ENCODE measurements around the gene SKIL.
A peak's percentile ranks its signal among the peaks of the same experiment; 100 is the strongest.
"Not testable (repeated sequence)": the region's sequence is repeated elsewhere in the genome, so short reads cannot be mapped to it uniquely, and the experiment has no call there.

The SKIL gene

GRCh38 chr3:170357176-170358041 is at the start of gene SKIL:
Gene SKIL (plus strand): TSS chr3:170357715. CDS start chr3:170360332, 2,617 bp downstream.
- peak; percentile 98 for DNase-seq

GRCh38 chr3:170309046-170309445 is 48.5 kb upstream of the SKIL start:
- DNase-seq = peak; percentile 54

GRCh38 chr3:170317954-170318353 is 39.6 kb upstream of the SKIL start:
- DNase-seq = no peak

- DNase-seq = no peak
Observed at GRCh38 chr3:170320461-170321121, 36.9 kb upstream of the SKIL start.

GRCh38 chr3:170321321-170322034 is 36.0 kb upstream of the SKIL start:
- peak; percentile 24 for DNase-seq

- no peak for DNase-seq
Observed at GRCh38 chr3:170322566-170323269, 34.8 kb upstream of the SKIL start.

GRCh38 chr3:170323331-170323730 is 34.2 kb upstream of the SKIL start:
- peak; percentile 33 for DNase-seq

- no peak for DNase-seq
Observed at GRCh38 chr3:170324962-170325361, 32.6 kb upstream of the SKIL start.

GRCh38 chr3:170327040-170327808 is 30.3 kb upstream of the SKIL start:
- DNase-seq = no peak

- DNase-seq = not testable (repeated sequence)
Observed at GRCh38 chr3:170327868-170328548, 29.5 kb upstream of the SKIL start.

GRCh38 chr3:170330366-170330765 is 27.1 kb upstream of the SKIL start:
- DNase-seq = peak; percentile 50

GRCh38 chr3:170331143-170331542 is 26.4 kb upstream of the SKIL start:
- DNase-seq = no peak

GRCh38 chr3:170337420-170337819 is 20.1 kb upstream of the SKIL start:
- DNase-seq = no peak

GRCh38 chr3:170338690-170339340 is 18.7 kb upstream of the SKIL start:
- DNase-seq = no peak

GRCh38 chr3:170342273-170342672 is 15.2 kb upstream of the SKIL start:
- not testable (repeated sequence) for DNase-seq

- not testable (repeated sequence) for DNase-seq
Observed at GRCh38 chr3:170343859-170344258, 13.7 kb upstream of the SKIL start.

GRCh38 chr3:170344971-170345370 is 12.5 kb upstream of the SKIL start:
- peak; percentile 43 for DNase-seq

- DNase-seq = peak; percentile 47
Observed at GRCh38 chr3:170346481-170347392, 10.8 kb upstream of the SKIL start.

- DNase-seq = no peak
Observed at GRCh38 chr3:170350515-170351413, 6.8 kb upstream of the SKIL start.

Data from fibroblast of skin of right biceps (primary cell).